Activated naive CD8-positive, alpha-beta T cell treated with anti-CD3 and anti-CD28 coated beads, Interleukin-2, amount 50 U/mL, for 16 hours (primary cell): ENCODE results near the gene TUBB1.

Experiments used
- DNase-seq: peaks from one replicate; pipeline ENCODE4 v3.0.0-alpha.2; 2020; ENCODE audit warnings: low read depth, low spot score

The TUBB1 gene

DNA sequence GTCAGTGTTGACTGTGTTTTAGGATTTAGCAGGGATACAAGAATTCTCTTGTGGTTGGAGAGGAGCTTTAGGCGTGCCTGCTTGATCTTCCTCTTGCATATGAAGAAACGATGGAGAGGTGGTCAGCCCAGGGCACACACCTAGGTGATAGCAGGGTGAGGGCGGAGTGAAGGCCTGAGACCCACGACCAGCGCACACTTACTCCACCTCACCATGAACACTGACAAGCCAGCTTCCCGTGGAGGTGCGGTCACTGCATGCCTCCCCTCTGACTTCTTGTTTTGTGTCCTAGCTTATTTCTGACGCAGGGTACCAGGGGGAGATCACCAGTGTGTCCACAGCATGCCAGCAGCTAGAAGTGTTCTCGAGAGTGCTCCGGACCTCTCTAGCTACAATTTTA is 30.0 kb upstream of the TUBB1 start:
- DNase-seq = no peak

GRCh38 chr20:58990651-58991445 is 28.4 kb upstream of the TUBB1 start:
- no peak for DNase-seq

DNA sequence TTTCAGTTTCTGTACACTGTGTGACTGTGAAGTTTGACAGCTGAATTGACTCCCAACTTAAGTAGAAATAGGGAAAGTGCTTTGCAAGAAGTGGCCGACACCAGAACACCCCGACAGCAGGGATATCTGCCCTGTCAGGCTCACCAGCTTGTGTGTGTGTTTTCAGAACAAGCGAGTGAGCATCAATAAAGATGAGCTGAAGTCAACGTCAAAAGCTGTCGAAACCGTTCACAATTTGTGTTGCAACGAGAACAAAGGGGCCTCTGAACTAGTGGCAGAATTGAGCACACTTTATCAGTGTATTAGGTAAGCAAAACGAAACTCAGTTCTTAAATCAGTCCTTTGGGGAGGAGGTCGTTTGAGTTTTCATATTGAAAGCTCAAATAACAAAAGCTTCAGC is 27.5 kb upstream of the TUBB1 start:
- DNase-seq = no peak

GRCh38 chr20:58992911-58993310 is 26.3 kb upstream of the TUBB1 start:
- no peak for DNase-seq

- DNase-seq = no peak
Observed at GRCh38 chr20:58993332-58994248, 25.6 kb upstream of the TUBB1 start.

GRCh38 chr20:58994390-58995159 is 24.7 kb upstream of the TUBB1 start:
- DNase-seq = no peak

- DNase-seq = no peak
Observed at GRCh38 chr20:58995461-58996225, 23.6 kb upstream of the TUBB1 start.

- DNase-seq = no peak
Observed at GRCh38 chr20:58996226-58996611, 23.0 kb upstream of the TUBB1 start.

GRCh38 chr20:58997141-58997770 is 22.0 kb upstream of the TUBB1 start:
- no peak for DNase-seq

GRCh38 chr20:58998656-58999055 is 20.6 kb upstream of the TUBB1 start:
- no peak for DNase-seq

DNA sequence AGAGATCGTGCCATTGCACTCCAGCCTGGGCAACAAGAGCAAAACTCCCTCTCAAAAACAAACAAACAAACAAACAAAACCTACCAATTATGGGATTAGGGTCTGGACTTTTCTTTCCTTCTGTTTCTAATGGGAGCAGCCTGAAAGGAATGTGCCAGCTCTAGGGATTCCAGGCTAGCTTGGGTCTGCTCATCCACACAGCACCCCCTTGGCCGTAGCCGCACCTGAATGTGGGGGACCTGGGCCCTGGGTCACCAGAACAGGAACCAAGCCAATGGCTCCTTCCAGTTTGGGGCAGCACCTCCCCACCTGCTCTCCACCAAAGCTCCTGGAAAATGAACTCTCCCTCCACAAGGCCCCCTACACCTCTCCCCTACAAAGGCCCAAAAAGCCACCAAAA is 18.9 kb upstream of the TUBB1 start:
- no peak for DNase-seq

GRCh38 chr20:59001068-59001448 is 18.2 kb upstream of the TUBB1 start:
- no peak for DNase-seq

- no peak for DNase-seq
Observed at GRCh38 chr20:59001449-59002171, 17.6 kb upstream of the TUBB1 start.

DNA sequence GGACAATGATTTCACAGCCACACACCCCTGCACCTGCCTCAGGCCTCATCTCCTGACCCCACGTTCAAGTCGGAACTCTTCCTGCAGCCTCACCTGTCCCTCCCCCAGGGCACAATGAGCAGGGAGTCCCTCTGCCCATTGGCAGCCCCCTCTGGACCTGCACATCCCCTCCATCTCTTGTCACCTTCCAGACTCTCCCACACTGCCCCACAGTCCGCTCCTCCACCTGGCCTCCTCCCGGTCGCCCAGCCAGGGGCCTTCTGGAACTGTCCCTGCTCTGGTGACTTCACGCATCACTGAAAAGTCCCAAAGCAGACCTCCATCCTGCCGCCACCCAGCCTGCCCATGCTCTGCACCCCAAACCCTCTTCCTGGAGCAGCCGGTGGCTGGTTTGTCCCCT is 16.8 kb upstream of the TUBB1 start:
- no peak for DNase-seq

GRCh38 chr20:59002874-59003399 is 16.3 kb upstream of the TUBB1 start:
- DNase-seq = no peak

DNA sequence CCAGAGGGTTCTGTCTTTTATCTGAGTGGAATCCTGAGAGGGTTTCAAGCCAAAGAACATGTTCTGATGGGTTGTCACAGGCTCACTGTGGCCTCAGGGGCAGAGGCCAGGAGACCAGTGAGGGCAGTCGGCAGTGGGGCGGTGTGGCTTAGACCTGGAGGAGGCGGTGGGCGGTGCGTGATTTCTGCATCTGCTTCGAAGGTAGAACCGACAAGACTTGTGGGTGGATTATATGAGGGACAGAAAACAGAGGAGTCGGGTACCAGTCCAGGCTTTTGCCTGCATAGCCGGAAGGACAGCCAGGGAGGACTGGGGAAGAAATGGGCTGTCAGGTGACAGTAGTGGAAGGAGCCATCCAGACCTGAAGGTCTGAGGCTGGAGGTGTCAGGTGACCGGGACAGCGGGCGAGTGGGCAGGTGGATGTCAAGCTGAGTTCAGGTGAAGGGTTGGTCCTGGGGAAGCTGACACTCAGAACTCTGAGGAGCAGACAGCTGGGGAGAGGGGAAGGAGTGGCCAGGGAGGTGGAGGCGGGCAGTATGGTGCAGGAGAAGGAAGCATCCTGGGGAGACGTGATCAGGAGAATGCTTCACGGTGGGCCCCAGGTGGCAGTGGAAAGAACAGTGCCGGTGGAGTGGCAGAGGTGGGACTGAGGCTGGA is 15.3 kb upstream of the TUBB1 start:
- DNase-seq = no peak

- DNase-seq = no peak
Observed at GRCh38 chr20:59004493-59004762, 14.8 kb upstream of the TUBB1 start.

- DNase-seq = no peak
Observed at GRCh38 chr20:59004763-59005522, 14.3 kb upstream of the TUBB1 start.
